NCI-H526 treated with DMSO at 0.1 percent for 48 hours (cell line): Measurements from ENCODE around the gene HERC5.
"Not testable (repeated sequence)": the region's sequence is repeated elsewhere in the genome, so short reads cannot be mapped to it uniquely, and the experiment has no call there.

Source experiments
- DNase-seq: peaks from one replicate; lab custom pipeline; 2025; lab: John Stamatoyannopoulos, UW

The HERC5 gene

DNA sequence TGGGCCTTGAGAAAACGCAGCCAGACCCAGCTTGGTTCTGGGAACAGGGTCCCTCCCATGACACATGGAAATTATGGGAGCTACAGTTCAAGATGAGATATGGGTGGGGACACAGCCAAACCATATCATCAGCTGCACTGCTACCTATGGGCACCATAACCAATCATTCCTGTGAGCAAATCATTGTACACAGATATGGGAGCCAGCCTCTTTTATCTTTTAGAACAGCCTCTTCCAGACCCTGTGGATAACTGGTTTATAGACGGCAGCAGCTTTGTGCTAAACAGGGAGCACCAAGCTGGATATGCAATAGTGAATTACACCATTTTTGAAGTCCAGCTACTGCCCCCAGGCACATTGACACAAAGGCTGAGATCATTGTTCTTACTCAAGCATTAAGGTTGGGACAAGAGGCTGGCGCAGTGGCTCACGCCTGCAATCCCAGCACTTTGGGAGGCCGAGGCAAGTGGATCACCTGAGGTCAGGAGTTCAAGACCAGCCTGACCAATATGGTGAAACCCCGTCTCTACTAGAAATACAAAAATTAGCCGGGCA is 8.6 kb upstream of the HERC5 start:
- not testable (repeated sequence) for DNase-seq

DNA sequence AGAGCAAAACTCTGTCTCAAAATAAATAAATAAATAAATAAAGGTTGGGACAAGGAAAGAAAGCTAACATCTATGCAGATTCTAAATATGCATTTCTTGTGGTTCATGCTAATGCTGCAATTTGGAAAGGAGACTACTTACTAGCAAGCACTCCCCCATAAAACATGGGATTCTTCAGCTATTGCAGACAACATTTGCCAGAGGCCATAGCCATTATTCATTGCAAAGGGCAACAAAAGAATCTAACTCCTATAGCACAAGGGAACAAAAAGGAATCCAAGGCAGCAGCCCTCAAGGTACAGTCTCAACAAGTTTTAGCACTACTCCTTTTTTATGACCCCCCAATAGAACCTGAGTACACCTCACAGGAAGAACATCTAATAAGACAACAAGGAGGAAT is 8.0 kb upstream of the HERC5 start:
- no peak for DNase-seq

DNA sequence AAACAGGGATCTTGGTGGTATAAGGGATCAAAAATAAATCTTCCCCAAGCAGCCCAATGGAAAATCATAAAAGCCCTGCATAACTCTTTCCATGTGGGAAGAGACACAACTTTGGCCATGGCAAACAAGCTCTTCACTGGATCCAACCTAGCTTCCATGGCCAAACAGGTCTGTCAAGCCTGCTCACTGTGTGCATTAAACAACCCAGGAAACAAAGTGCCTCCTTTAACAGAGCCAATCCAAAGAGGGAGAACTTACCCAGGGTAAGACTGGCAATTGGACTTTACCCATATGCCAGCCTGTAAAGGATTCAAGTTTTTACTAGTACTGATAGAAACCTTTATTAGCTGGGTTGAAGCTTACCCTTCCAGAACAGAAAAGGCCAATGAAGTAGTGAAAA is 7.6 kb upstream of the HERC5 start:
- DNase-seq: no peak

DNA sequence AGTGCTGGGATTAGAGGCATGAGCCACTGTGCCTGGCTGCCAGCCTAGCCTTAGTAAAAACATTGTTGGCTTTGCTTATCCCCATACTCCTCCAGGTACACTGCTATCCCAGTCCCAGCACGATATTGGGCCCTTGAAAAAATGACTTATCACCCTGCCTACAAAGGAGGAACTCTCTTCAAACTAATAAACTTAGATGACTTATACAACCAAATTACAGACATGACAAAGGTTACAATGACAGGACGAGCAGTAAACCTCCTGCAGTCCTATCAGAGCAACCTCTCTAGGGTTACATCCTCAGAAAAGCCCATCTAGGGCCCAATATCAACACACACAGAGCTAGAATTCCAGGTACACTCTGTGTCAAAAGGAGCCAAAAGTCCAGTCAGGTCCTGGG is 5.7 kb upstream of the HERC5 start:
- no peak for DNase-seq

DNA sequence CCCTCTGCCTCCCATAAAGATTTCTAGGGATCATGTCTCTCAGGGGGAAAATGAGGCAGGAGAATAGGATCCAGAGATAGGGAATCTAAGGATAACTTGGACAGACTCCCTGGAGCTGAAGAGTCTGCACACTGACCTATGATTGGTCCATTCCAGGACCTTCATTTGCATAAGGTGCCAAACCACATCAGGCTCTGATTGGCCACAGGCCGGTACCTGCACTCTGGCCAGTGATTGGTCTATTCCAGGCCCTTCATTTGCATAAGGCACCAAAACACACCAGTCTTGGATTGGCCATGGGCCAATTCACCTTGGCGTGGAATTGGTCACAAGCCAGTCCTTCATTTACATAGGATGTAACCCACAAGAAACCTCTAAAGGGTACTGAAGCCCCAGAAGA is 4.0 kb upstream of the HERC5 start:
- DNase-seq: no peak

DNA sequence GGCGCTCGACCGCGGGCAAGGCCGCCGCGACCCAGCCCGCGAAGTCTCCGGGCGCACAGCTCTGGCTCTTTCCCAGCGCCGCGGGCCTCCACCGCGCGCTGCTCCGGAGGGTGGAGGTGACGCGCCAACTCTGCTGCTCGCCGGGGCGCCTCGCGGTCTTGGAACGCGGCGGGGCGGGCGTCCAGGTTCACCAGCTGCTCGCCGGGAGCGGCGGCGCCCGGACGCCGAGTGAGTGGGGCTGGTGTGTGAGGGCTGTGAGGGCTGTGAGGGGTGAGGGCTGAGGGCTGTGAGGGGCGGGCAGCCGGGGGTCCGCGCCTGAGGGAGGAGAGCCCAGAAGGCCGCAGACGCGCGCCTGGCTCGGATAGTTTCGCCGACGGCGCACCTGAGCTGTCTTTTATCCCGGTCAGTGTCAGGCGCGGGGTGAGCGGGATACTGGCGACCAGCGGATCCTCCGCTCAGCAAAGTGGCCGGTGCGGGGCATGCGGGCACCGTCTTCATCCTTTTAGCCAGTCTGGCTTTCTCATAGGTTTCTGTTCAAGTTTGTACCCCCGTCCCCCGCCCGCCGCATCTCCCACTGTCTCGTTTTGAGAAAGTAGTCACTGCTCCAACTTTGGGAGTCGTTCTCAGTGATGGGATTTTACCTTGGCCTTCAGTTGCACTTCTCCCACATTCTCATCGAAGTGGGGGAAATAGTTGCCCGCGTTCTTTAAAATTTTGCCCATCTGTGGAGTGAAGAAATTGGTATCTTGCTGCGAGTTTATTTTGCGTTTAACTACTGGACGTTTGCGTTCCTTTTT is 586 bp downstream of the HERC5 start:
- no peak for DNase-seq

DNA sequence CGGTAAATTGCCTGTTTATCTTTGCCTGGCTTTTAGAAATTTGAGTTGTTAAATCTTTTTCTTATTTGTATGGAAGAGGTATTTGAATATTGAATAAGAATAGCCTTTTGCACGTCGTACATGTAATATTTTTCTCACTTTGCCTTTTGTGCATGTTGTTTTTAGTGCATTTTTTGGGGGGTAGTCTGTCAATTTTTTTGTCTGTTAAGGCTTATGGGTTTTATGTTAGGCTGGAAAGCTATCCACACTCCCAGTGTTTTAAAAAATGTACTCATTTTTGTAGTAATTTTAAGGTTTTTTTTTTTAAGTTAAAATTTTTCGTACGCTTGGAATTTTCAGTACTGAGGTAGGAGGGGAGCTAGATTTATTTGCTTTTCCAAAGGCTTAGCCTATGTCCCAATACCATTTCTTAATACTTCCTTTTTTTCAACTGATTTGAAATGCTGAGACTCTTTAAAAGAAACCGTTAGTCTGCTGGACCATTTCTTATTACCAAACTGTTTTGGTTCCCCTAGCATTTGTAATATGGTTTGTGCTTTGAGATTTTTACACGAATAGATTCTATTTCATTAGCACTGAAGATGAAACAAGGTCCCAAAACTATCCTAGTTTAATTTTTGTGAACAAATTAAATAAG is 1.3 kb downstream of the HERC5 start:
- DNase-seq: no peak

DNA sequence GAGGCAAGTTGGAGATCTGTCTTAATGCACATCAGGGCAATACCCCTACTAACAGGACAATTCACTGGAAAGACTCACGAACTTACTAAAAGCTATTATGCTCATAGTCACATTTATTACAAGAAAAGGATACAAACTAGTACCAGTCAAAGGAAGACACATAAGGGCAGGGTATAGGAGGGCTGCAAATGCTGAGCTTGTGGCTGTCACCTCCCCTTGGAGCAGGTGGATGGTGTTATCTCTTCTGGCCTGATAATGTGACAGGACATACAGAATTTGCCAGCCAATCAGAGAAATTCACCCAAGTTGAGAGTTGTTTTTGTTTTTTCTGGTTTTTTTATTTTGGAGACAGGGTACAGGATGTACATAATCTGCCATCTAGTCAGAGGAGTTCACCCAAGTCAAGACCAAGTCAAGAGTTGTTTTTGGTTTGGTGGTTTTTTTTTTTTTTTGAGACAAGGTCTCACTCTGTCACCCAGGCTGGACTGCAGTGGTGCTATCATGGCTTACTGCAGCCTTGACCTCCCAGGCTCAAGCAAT is 8.8 kb downstream of the HERC5 start:
- no peak for DNase-seq

DNA sequence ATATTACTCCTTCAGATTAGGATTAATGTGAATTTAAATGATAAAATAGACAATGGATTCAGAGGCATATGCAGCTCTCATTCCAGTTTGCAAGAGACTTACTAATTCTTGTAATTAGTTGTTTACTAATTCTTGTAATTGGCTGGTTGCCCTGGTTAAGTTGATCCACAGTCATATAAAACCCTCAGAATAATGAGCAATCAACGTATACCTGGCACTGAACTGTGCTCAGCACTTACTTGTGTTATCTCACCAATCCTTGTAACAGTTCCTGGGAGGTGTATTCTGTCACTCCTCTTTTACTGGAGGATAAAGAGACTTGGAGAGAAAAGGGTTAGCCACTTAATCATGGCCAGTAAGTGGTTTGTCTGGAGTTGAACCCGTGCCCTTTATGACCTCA is 10.5 kb downstream of the HERC5 start:
- no peak for DNase-seq

DNA sequence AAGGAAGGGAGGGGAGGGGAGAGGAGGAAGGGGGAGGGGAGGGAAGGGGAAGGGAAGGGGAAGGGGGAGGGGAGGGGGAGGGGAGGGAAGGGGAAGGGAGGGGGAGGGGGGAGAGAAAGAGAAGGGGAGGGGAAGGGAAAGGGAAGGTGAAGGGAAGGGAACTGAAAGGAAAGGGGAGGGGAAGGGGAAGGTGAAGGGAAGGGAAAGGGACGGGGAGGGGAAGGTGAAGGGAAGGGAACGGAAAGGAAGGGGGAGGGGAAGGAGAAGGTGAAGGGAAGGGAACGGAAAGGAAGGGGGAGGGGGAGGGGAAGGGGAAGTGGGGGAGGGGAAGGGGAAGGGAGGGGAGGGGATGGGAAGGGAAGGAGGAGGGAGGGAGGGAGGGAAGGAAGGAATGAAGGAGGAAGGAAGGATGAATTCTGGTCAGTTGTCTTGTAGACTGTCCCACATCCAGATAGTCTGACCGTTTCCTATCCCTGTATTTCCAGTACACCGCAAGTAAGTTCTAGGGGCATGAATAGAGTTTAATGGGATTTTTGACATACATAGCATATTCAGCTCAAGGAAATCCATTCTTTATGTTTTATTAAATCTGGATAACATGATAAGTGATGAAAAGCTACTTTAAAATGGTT is 20.4 kb downstream of the HERC5 start:
- no peak for DNase-seq

DNA sequence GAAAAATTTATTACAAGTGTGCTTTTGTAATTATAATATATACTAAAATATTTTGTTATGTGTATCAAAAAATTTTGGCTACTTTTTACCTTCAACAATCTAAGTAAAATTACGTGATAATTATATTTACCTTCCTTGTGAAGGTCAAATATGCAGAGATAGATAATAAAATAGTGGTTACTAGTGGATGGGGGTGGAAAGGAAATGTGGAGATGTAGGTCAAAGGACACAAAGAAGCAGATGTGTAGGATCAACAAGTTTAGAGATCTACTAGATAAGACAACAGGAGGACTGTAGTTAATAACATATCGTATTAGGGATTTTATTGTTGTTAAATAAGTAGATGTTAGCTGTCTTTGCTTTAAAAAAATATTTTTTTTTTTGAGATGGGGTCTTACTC is 21.3 kb downstream of the HERC5 start:
- DNase-seq: no peak

DNA sequence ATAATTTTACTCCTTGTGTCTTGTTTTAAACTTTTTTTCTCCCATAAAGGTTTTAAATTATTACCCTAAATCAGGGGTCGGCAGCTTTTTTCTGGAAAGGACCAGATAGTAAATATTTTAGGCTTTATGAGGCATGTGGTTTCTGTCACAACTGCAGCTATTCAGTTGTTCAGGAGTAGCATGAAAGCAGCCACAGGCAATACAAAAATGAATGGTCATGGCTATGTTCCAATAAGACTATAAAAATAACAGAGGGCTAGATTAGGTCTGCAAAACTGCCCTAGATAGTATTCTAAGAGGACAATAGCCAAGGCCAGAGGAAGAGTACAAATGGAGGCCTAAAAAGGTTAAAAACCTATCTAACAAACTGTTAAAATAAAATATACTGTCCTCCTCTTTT is 24.6 kb downstream of the HERC5 start:
- no peak for DNase-seq

DNA sequence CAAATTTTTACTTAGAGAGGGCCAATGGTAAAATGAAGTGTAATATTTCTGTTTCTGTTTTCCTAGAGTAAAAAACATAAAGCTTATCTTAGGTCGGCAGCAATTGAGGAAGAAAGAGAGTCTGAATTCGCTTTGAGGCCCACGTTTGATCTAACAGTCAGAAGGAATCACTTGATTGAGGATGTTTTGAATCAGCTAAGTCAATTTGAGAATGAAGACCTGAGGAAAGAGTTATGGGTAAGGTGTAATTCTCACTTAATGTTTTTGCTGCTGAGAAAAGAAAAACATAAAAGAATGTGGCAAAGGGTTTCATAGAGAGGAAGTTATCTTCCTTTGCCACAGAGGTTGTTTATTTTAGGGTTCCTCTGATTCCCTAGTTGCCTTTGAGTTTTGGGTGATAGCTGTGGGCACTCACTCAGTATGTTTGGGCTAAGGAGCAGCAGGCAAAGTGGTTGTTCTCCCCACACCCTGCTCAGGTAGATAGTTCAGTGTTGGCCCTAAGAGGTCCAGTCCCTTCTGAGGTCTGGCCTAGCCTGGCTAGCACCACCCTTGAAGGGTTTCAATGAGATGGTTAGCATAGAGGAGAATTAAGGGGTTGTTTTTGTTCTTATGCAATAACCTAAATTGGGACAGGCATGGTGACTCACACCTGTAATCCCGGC is 32.3 kb downstream of the HERC5 start:
- no peak for DNase-seq

DNA sequence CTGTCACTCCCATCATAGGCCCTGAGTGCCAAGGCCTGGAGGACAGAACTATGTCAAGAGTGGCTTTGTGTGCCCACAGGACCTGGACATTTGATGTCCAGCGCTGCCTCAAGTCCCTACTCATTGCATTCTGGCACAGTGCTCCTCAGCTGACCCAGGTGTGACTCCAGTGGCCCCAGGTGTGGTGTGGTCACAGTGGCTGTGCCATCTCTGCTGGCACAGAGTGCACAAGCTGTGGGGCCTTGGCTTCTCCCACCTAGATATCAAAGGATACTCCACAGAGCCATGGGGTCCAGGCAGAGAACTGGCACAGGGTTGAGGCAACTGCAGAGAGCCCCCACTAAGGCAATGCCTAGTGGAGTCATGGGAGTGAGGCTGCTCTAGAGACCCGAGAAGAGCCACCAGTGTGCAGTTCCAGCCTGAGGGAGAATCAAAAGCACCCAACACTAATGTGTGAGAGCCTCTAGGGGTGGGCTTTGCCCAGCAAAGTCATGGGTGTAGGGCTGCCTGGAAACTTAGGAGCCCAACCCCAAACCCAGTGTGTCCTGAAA is 41.0 kb downstream of the HERC5 start:
- no peak for DNase-seq

DNA sequence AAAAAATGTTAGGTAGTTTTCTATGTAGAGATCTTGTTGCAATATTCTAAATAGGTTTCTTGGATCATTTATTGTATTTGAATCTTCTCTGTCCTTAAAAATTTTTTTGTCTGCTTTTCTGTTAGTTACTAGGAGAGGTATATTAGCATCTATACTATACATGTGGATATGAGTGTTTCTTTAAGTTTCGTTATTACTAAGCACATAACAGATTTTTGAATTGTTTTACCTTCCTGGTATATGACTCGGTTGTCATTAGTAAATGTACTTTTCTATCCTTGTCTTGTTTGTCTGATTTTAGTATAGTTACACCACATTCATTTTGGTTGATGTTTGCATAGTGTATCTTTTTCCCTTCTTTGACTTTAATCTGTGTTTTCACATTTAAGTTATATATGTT is 46.4 kb downstream of the HERC5 start:
- DNase-seq: no peak

DNA sequence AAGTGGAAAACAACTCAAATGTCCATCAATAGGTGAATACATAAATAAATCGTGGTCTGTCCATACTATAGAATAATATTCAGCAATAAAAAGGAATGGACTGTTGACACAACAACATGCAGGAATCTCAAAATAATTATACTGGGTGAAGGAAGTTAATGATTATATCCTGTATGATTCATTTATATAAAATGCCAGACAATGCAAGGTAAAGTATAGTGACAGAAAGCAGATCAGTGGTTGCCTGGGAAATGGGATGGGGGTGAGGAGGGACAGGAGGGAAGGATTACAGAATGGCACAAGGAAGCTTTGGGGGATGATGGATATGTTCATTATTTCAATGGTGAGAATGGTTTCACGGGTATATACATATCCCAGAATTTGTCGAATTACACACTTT is 54.3 kb downstream of the HERC5 start:
- no peak for DNase-seq

DNA sequence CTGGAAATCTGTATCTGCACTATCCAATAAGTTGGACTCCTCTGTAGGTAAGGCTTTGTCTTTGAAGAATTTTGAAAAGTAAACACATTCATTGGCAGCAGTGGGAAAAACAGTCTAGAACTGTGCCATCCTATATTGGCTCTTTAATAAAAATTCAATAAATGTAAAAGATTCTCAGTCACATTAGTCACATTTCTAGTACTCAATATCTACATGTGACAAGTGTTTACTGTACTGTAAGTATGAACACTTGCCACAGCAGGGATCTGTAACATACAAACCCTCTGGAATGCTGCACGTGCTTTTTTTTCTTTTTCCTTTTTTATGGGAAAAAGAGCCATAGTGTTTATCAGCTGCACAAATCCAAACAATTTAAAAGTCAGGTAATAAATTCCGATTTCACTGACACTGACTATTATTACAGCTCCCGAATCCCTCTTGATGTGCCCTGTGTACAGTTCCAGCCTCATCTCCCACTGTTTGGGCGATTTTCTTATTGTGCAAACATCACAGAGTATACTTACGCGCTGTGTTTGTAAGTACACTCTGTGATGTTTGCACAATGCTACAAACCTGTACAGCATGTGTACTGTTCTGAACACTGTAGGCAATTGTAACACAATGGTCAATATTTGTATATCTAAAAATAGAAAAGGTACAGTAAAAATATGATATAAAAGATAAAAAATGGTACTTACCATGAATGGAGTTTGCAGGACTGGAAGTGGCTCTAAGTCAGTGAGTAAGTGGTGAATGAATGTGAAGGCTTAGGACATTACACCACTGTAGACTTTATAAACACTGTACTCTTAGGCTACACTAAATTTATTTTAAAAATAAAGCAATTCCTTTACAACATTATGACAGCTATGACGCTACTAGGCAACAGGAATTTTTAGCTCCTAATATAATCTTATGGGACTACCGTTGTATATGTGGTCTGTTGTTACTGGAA is 57.9 kb downstream of the HERC5 start:
- DNase-seq: no peak

DNA sequence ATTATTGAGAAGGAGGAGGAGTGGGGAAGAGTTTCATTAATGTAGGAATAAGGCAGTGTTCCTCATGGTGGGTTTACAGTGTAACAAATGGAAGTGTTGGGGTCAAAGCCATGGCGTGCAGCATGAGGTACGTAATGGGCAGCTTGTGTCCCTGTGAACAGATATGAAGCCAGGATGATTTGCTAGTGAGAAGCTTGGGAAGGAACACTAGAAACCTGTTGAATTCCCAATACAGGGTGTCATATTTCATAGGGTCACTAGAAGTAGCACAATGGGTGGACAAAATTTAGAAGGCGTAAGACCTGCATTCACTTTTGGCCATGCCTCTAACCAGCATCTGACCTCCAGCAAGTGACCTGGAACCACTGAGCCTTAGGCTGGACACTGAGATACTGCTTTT is 59.8 kb downstream of the HERC5 start:
- DNase-seq: no peak

DNA sequence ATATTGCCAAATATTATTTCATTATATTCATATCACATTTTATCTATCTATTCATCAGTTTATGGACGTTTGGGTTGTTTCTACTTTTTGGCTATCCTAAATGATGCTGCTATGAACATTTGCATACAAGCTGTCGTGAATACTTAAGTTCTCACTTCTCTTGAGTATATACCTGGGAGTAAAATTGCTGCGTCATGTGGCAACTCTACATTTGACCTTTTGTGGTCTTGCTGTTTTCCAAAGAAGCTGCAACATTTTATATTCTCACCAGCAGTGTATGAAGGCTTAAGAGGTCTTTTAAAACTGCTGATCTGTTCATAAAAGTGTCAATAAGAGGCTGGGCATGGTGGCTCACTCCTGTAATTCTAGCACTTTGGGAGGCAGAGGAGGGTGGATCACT is 60.9 kb downstream of the HERC5 start:
- no peak for DNase-seq

DNA sequence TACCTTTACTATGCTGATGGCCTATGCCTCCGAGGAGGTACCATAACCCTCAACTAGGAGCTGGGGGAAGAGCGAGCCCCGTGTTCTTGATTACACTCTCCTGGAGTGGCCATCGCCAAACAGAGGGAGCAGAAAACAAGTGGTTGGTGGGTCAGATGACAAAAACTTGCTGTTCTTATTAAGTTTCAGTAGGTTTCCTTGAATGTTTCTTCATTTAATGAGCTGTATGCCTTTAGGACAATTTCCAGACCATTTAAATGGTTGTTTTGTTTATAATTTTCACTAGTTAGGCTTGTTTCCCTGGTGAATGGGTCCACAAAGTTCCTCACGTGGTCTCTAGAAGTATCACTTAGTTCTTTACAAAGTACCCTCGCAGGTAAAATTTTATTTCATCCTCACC is 62.0 kb downstream of the HERC5 start:
- DNase-seq: no peak
